KMS-11 (cell line): ENCODE measurements around the gene ASB6.

Source experiments
- H2AFZ ChIP-seq: fragments of 200-600 bp; sonication (generic); 2 replicates; pipeline ENCODE4 v1.6.1; 2016; ENCODE audit warnings: antibody characterized with exemption, mixed run types, low read depth
- H3K27ac ChIP-seq: fragments of 200-600 bp; sonication (generic); 2 replicates; pipeline ENCODE4 v1.6.1; 2016; ENCODE audit warnings: mild to moderate bottlenecking, mixed run types
- H3K27me3 ChIP-seq: fragments of 200-600 bp; sonication (generic); 2 replicates; pipeline ENCODE4 v1.6.1; 2017; ENCODE audit warnings: mild to moderate bottlenecking, low read depth, mixed run types, moderate library complexity; ENCODE audit not compliant: insufficient read depth
- H3K36me3 ChIP-seq: fragments of 200-600 bp; sonication (generic); 2 replicates; pipeline ENCODE4 v1.6.1; 2017; ENCODE audit warnings: mild to moderate bottlenecking, mixed run types; ENCODE audit not compliant: insufficient read depth
- H3K4me1 ChIP-seq: fragments of 200-600 bp; sonication (generic); 2 replicates; pipeline ENCODE4 v1.6.1; 2016; ENCODE audit warnings: mild to moderate bottlenecking, low read depth, mixed run types; ENCODE audit not compliant: poor library complexity, severe bottlenecking
- H3K4me2 ChIP-seq: fragments of 200-600 bp; sonication (generic); 2 replicates; pipeline ENCODE4 v1.7.0; 2016; ENCODE audit warnings: mild to moderate bottlenecking, mixed run types
- H3K4me3 ChIP-seq: fragments of 200-600 bp; sonication (generic); IDR thresholded peaks from 2 replicates; pipeline ENCODE4 v1.6.1; 2017; ENCODE audit warnings: low read depth, low read length, mixed read lengths; ENCODE audit not compliant: insufficient read depth
- H3K79me2 ChIP-seq: fragments of 200-600 bp; sonication (generic); 2 replicates; pipeline ENCODE4 v1.6.1; 2016; ENCODE audit warnings: low read depth, mixed run types; ENCODE audit not compliant: insufficient read depth
- H3K9ac ChIP-seq: fragments of 200-600 bp; sonication (generic); 2 replicates; pipeline ENCODE4 v1.6.1; 2016; ENCODE audit warnings: mild to moderate bottlenecking, mixed run types
- H4K20me1 ChIP-seq: fragments of 200-600 bp; sonication (generic); 2 replicates; pipeline ENCODE4 v1.6.1; 2016; ENCODE audit warnings: mild to moderate bottlenecking, mixed run types; ENCODE audit not compliant: insufficient read depth
- TF ChIP-seq, protein P1 (sequence below): fragments of 200-600 bp; sonication (generic); conservative IDR thresholded peaks from 2 replicates; pipeline ENCODE4 v1.6.1; 2017; ENCODE audit warnings: low read depth, mild to moderate bottlenecking, antibody characterized with exemption, low read length, moderate library complexity, mixed read lengths

Gene ASB6

GRCh38 chr9:129685933-129686259, 43.9 kb upstream of the ASB6 start:
- no peak overlapping the region for H3K27ac ChIP-seq
- no peak overlapping the region for H3K4me2 ChIP-seq

GRCh38 chr9:129685220-129685932, 43.4 kb upstream of the ASB6 start:
- Histone ChIP-seq H3K4me1 (no peaks in the 10 kb centered on the region), H3K27ac (no peak overlapping the region), H2AFZ (no peak overlapping the region), H3K4me3 (no peak overlapping the region), H3K36me3 (no peaks in the 10 kb centered on the region), H3K27me3 (peaks cover 78% of the 10 kb centered on the region), H3K79me2 (no peaks in the 10 kb centered on the region), H4K20me1 (no peaks in the 10 kb centered on the region), H3K4me2 (no peak overlapping the region), H3K9ac (no peak overlapping the region)
- TF ChIP-seq, protein P1, sequence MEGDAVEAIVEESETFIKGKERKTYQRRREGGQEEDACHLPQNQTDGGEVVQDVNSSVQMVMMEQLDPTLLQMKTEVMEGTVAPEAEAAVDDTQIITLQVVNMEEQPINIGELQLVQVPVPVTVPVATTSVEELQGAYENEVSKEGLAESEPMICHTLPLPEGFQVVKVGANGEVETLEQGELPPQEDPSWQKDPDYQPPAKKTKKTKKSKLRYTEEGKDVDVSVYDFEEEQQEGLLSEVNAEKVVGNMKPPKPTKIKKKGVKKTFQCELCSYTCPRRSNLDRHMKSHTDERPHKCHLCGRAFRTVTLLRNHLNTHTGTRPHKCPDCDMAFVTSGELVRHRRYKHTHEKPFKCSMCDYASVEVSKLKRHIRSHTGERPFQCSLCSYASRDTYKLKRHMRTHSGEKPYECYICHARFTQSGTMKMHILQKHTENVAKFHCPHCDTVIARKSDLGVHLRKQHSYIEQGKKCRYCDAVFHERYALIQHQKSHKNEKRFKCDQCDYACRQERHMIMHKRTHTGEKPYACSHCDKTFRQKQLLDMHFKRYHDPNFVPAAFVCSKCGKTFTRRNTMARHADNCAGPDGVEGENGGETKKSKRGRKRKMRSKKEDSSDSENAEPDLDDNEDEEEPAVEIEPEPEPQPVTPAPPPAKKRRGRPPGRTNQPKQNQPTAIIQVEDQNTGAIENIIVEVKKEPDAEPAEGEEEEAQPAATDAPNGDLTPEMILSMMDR = no peak

More at GRCh38 chr9:129685933-129686259, 43.9 kb upstream of the ASB6 start:
- Histone ChIP-seq H3K4me1 (no peaks in the 10 kb centered on the region), H3K27me3 (peaks cover 79% of the 10 kb centered on the region), H3K9ac (no peak overlapping the region), H4K20me1 (no peaks in the 10 kb centered on the region), H3K36me3 (no peaks in the 10 kb centered on the region), H3K4me3 (no peak overlapping the region), H2AFZ (no peak overlapping the region), H3K79me2 (no peaks in the 10 kb centered on the region)
- TF ChIP-seq, protein P1 = no peak

DNA sequence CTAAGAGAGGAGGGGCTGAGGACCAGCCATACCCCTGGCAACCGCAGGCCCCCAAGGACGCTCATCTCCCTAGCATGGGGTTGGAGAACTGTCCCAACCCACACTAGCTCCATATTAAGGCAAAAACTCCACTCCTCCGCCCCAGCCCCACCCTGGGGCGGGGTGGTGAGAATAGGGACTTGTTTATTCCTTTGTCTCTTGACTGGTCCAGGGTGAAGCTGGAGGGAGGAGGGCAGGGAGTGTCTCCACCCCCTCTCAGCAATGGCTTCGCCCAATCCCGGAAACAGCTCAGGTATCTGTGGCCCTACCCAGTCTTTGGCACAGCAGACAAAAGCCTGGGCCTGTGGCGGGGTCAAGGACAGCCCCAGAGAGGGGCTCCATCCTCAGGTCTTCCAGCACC, 40.4 kb upstream of the ASB6 start:
- no peak overlapping the region for H2AFZ ChIP-seq
- H3K36me3 ChIP-seq = no peaks in the 10 kb centered on the region
- H4K20me1 ChIP-seq = no peaks in the 10 kb centered on the region
- no peaks in the 10 kb centered on the region for H3K79me2 ChIP-seq
- TF ChIP-seq, protein P1 = no peak
- no peak overlapping the region for H3K4me3 ChIP-seq
- H3K27me3 ChIP-seq = peaks cover 82% of the 10 kb centered on the region
- no peak overlapping the region for H3K4me2 ChIP-seq
- H3K9ac ChIP-seq = no peak overlapping the region
- no peak overlapping the region for H3K27ac ChIP-seq
- H3K4me1 ChIP-seq = no peaks in the 10 kb centered on the region

DNA sequence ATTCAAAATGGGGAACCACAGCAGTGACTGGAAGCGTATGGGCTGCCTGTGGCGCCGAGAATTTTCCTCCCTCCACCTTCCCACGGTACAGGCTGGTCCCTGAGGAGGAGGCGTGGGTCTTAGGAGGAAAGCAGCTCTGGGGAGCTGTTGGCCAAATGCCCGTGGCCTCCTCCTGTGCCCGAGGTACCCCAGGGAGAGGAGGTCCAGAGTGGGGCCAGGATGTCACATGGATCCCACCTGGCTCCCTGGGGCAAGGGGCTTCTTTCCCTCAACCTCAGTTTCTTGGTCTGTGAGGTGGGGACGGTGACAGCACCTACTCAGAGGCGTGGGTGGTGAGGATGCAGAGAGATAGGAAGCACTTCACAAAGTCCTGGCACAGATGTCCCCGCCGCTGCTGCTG, 40.0 kb upstream of the ASB6 start:
- H3K4me1 ChIP-seq = no peaks in the 10 kb centered on the region
- no peak overlapping the region for H3K4me2 ChIP-seq
- no peaks in the 10 kb centered on the region for H4K20me1 ChIP-seq
- H3K79me2 ChIP-seq = no peaks in the 10 kb centered on the region
- TF ChIP-seq, protein P1 = no peak
- H3K27ac ChIP-seq = no peak overlapping the region
- no peak overlapping the region for H3K9ac ChIP-seq
- peaks cover 85% of the 10 kb centered on the region for H3K27me3 ChIP-seq
- H3K36me3 ChIP-seq = no peaks in the 10 kb centered on the region
- H2AFZ ChIP-seq = no peak overlapping the region
- H3K4me3 ChIP-seq = no peak overlapping the region
